OCI-LY3 (cell line): Measurements from ENCODE around the gene SF3A2.
A peak's percentile ranks its signal among the peaks of the same experiment; 100 is the strongest.

Experiments used
- H2AFZ ChIP-seq: fragments of 200-600, 300-600 bp; shearing (Covaris generic); 2 replicates; pipeline ENCODE4 v1.6.0; 2014; ENCODE audit warnings: antibody characterized with exemption, low read depth, low read length
- H3K27ac ChIP-seq: fragments of 200-600, 300-600 bp; sonication (generic); 2 replicates; pipeline ENCODE4 v1.5.1; 2014; ENCODE audit warnings: mild to moderate bottlenecking, low read length, moderate library complexity, mixed read lengths
- H3K27me3 ChIP-seq: fragments of 200-600, 300-600 bp; sonication (generic); 2 replicates; pipeline ENCODE4 v1.6.1; 2014; ENCODE audit warnings: low read depth, low read length, mixed read lengths
- H3K36me3 ChIP-seq: fragments of 200-600, 300-600 bp; sonication (generic); replicated peaks from 2 replicates; pipeline ENCODE3; 2014; ENCODE audit warnings: low read depth, low read length, mixed read lengths
- H3K4me1 ChIP-seq: fragments of 300-600, 200-600 bp; sonication (generic); 2 replicates; pipeline ENCODE4 v1.6.1; 2014; ENCODE audit warnings: low read length, mixed read lengths
- H3K4me2 ChIP-seq: fragments of 200-600, 300-600 bp; sonication (generic); 2 replicates; pipeline ENCODE4 v1.6.1; 2014; ENCODE audit warnings: low read length, mixed read lengths
- H3K4me3 ChIP-seq: fragments of 300-600, 200-600 bp; sonication (generic); 2 replicates; pipeline ENCODE4 v1.5.1; 2014; ENCODE audit warnings: antibody characterized with exemption, mild to moderate bottlenecking, low read length, moderate library complexity
- H3K79me2 ChIP-seq: fragments of 300-600, 200-600 bp; shearing (Covaris generic); 2 replicates; pipeline ENCODE4 v1.6.1; 2014; ENCODE audit warnings: mild to moderate bottlenecking, low read length, mixed read lengths
- H3K9ac ChIP-seq: fragments of 300-600, 200-600 bp; shearing (Covaris generic); 2 replicates; pipeline ENCODE4 v1.6.0; 2014; ENCODE audit warnings: mild to moderate bottlenecking, low read length, moderate library complexity
- H3K9me3 ChIP-seq: fragments of 200-600, 300-600 bp; shearing (Covaris generic); 2 replicates; pipeline ENCODE4 v1.6.1; 2014; ENCODE audit warnings: low read length, mixed read lengths; ENCODE audit not compliant: insufficient read depth
- H4K20me1 ChIP-seq: fragments of 200-600, 300-600 bp; sonication (generic); 2 replicates; pipeline ENCODE4 v1.6.1; 2016; ENCODE audit warnings: low read length, mixed read lengths; ENCODE audit not compliant: insufficient read depth
- CTCF ChIP-seq: fragments of 200-600, 300-600 bp; sonication (generic); IDR thresholded peaks from 2 replicates; pipeline ENCODE4 v1.5.1; 2014; ENCODE audit warnings: antibody characterized with exemption, low read length, low read depth
- EZH2phosphoT487 ChIP-seq: fragments of 200-600 bp; shearing (Covaris generic); IDR thresholded peaks from 2 replicates; pipeline ENCODE4 v1.6.1; 2018; ENCODE audit warnings: antibody characterized with exemption, mixed run types, low read depth

Gene SF3A2

DNA sequence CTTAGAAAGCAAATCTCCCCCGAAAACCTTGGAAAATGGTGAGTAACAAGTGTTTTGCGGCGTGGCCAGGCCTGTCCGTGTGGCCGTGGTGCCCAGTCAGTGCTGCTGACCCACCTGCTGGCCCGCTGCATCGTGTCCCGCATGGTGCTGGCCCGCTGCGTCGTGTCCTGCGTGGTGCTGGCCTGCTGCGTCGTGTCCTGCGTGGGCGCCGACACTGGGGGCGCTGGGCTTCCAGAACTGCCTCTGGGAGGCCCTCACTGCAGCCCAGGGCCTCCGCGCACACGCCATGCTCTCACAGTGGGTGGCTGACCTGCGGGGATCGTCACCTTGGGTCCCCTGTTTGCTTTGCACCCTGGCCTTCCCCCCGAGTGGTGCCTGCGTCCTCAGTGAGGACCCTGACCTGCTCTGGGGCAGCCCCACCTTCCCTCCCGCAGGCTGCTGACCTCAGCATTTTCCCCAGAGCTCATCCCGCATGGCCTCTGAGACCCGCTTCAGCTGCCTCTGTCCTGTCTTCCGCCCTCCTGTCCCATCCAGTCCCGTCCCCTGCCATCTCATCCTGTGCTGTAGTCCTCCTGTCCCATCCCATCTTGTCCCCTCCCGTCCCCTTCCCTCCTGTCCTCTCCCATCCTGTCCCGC lies 11.1 kb upstream of the SF3A2 start:
- H3K9ac ChIP-seq: no peak overlapping the region
- peaks cover 3% of the 10 kb centered on the region; the same call in 1 of the 2 replicates for H3K79me2 ChIP-seq
- no peak overlapping the region for H3K4me3 ChIP-seq
- H3K4me1 ChIP-seq: peaks cover 14% of the 10 kb centered on the region
- H3K27me3 ChIP-seq: no peaks in the 10 kb centered on the region
- no peaks in the 10 kb centered on the region for H3K9me3 ChIP-seq
- no peak overlapping the region for H3K4me2 ChIP-seq
- peaks cover 57% of the 10 kb centered on the region for H3K36me3 ChIP-seq
- H4K20me1 ChIP-seq: peaks cover 28% of the 10 kb centered on the region
- H2AFZ ChIP-seq: no peak overlapping the region
- no peak for TF ChIP-seq EZH2phosphoT487
- TF ChIP-seq CTCF: no peak
- no peak overlapping the region for H3K27ac ChIP-seq

GRCh38 chr19:2226051-2226839 lies 10.4 kb upstream of the SF3A2 start:
- TF ChIP-seq CTCF (no peak), EZH2phosphoT487 (no peak)
- Histone ChIP-seq H3K4me1 (peaks cover 14% of the 10 kb centered on the region), H3K4me3 (no peak overlapping the region), H3K4me2 (no peak overlapping the region), H4K20me1 (peaks cover 28% of the 10 kb centered on the region), H3K36me3 (peaks cover 60% of the 10 kb centered on the region), H3K27ac (no peak overlapping the region), H3K9me3 (no peaks in the 10 kb centered on the region), H3K79me2 (peaks cover 3% of the 10 kb centered on the region; the same call in 1 of the 2 replicates), H2AFZ (no peak overlapping the region), H3K9ac (no peak overlapping the region), H3K27me3 (no peaks in the 10 kb centered on the region)

DNA sequence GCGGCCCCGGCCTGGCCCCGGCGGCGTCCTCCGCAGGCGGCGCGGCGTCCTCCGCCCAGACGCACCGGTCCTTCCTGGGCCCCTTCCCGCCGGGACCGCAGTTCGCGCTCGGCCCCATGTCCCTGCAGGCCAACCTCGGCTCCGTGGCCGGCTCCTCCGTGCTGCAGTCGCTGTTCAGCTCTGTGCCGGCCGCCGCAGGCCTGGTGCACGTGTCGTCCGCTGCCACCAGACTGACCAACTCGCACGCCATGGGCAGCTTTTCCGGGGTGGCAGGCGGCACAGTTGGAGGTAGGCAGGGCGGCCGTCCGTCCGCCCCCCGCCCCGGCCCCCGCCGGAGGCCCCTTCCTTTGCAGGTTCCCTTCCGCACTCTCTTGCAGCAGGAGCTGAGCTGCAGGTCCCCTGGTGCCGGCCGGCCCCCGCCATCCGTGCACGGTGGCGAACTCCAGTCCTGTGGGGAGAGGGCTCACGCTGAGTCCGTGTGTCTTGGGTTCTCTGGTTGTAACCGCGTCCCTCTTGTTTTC lies 9.7 kb upstream of the SF3A2 start:
- H4K20me1 ChIP-seq: peaks cover 28% of the 10 kb centered on the region
- H3K9ac ChIP-seq: no peak overlapping the region
- H3K27me3 ChIP-seq: no peaks in the 10 kb centered on the region
- H3K36me3 ChIP-seq: peaks cover 60% of the 10 kb centered on the region
- no peak overlapping the region for H3K4me3 ChIP-seq
- no peaks in the 10 kb centered on the region for H3K9me3 ChIP-seq
- H3K4me1 ChIP-seq: peaks cover 14% of the 10 kb centered on the region
- H3K79me2 ChIP-seq: peaks cover 3% of the 10 kb centered on the region; the same call in 1 of the 2 replicates
- TF ChIP-seq CTCF: no peak
- no peak for TF ChIP-seq EZH2phosphoT487
- no peak overlapping the region for H3K27ac ChIP-seq
- no peak overlapping the region for H2AFZ ChIP-seq
- peak overlapping the region; percentile 65 for H3K4me2 ChIP-seq
